IMR-90 (cell line): Measurements from ENCODE around the gene FER1L5. TPM values are rescaled to one million over a fixed set of nuclear protein-coding genes. Genes with fewer than 3 reads are reported as not detected.

Experiments
- ATAC-seq: fragments of 200-7000 bp; cut with Tn5 transposase; 2 replicates; pipeline ENCODE4 v1.9.1; 2020; ENCODE audit warnings: low read depth, mild to moderate bottlenecking, moderate library complexity
- BruUV-seq: library from RNA; stranded (reverse); fragments of 400-500 nt; replicated peaks from 2 replicates; lab custom pipeline; 2021; lab: Mats Ljungman, UMichigan
- CTCF ChIA-PET: fragments of 300-600 bp; formaldehyde crosslinking; extraction: SDS; loops from one replicate; lab custom pipeline; 2021; ENCODE audit warnings: antibody characterized with exemption; lab: Yijun Ruan, JAX
- POLR2A ChIA-PET: fragments of 300-600 bp; sonication (Branson Sonifier 250); formaldehyde crosslinking; loops from one replicate; lab custom pipeline; 2022; ENCODE audit warnings: antibody characterized with exemption; ENCODE audit not compliant: unreplicated experiment; lab: Charles Lee
- DNase-seq: peaks from one replicate; pipeline ENCODE4 v3.0.0; 2013
- H2AFZ ChIP-seq: replicated peaks from 2 replicates; pipeline ENCODE3; 2013; ENCODE audit warnings: low read length, mild to moderate bottlenecking; ENCODE audit not compliant: poor library complexity
- H2AK5ac ChIP-seq: 2 replicates; pipeline ENCODE4 v1.6.1; 2013; ENCODE audit warnings: low read depth, low read length, inconsistent platforms
- H2AK9ac ChIP-seq: replicated peaks from 2 replicates; pipeline ENCODE3; 2013; ENCODE audit warnings: mild to moderate bottlenecking, low read depth, low read length, moderate library complexity; ENCODE audit not compliant: poor library complexity
- H2BK120ac ChIP-seq: 2 replicates; pipeline ENCODE4 v1.6.1; 2013; ENCODE audit warnings: low read depth, low read length, inconsistent platforms
- H2BK15ac ChIP-seq: 3 replicates; pipeline ENCODE4 v1.6.1; 2013; ENCODE audit warnings: low read depth, low read length, inconsistent platforms
- H2BK20ac ChIP-seq: 2 replicates; pipeline ENCODE4 v1.6.1; 2013; ENCODE audit warnings: low read depth, mild to moderate bottlenecking, inconsistent platforms, low read length, moderate library complexity
- H2BK5ac ChIP-seq: 2 replicates; pipeline ENCODE4 v1.6.1; 2013; ENCODE audit warnings: mild to moderate bottlenecking, low read depth, low read length, inconsistent platforms; ENCODE audit not compliant: poor library complexity, severe bottlenecking
- H3K14ac ChIP-seq: replicated peaks from 2 replicates; pipeline ENCODE4 v1.6.1; 2013; ENCODE audit warnings: low read depth, low read length, inconsistent platforms
- H3K18ac ChIP-seq: 2 replicates; pipeline ENCODE4 v1.6.1; 2013; ENCODE audit warnings: low read depth, low read length, control low read depth
- H3K23ac ChIP-seq: 2 replicates; pipeline ENCODE4 v1.6.1; 2013; ENCODE audit warnings: low read depth, low read length, inconsistent platforms
- H3K27ac ChIP-seq: 2 replicates; pipeline ENCODE4 v1.5.1; 2013; ENCODE audit warnings: mild to moderate bottlenecking, control low read depth, low read length; ENCODE audit not compliant: insufficient read depth
- H3K27me3 ChIP-seq: 2 replicates; pipeline ENCODE4 v1.6.1; 2013; ENCODE audit warnings: low read length; ENCODE audit not compliant: control insufficient read depth, insufficient read depth
- H3K36me3 ChIP-seq: 2 replicates; pipeline ENCODE4 v1.6.1; 2013; ENCODE audit warnings: low read length, mixed read lengths; ENCODE audit not compliant: control insufficient read depth, insufficient read depth
- H3K4ac ChIP-seq: 2 replicates; pipeline ENCODE4 v1.6.1; 2013; ENCODE audit warnings: low read depth, low read length, inconsistent platforms
- H3K4me1 ChIP-seq: 2 replicates; pipeline ENCODE4 v1.6.1; 2013; ENCODE audit warnings: low read length, mixed read lengths; ENCODE audit not compliant: control insufficient read depth, insufficient read depth
- H3K4me2 ChIP-seq: 2 replicates; pipeline ENCODE4 v1.6.1; 2013; ENCODE audit warnings: low read depth, mild to moderate bottlenecking, control low read depth, low read length, moderate library complexity
- H3K4me3 ChIP-seq: 2 replicates; pipeline ENCODE4 v1.5.1; 2013; ENCODE audit warnings: low read depth, mild to moderate bottlenecking, control low read depth, low read length, moderate library complexity; ENCODE audit not compliant: insufficient read depth
- H3K56ac ChIP-seq: 2 replicates; pipeline ENCODE4 v1.6.1; 2013; ENCODE audit warnings: low read length, inconsistent platforms; ENCODE audit not compliant: insufficient read depth; ENCODE audit errors: extremely low read depth
- H3K79me1 ChIP-seq, 2 experiments: 2 replicates each; pipeline ENCODE4 v1.6.1; 2013; ENCODE audit warnings: low read length in 2 of 2, inconsistent platforms in 1 of 2, low read depth in 1 of 2
- H3K9ac ChIP-seq: 2 replicates; pipeline ENCODE4 v1.6.1; 2013; ENCODE audit warnings: low read depth, low read length, control low read depth
- H3K9me1 ChIP-seq: 2 replicates; pipeline ENCODE4 v1.6.1; 2013; ENCODE audit warnings: low read length, inconsistent platforms; ENCODE audit not compliant: insufficient read depth
- H3K9me3 ChIP-seq: 2 replicates; pipeline ENCODE4 v1.6.1; 2013; ENCODE audit warnings: low read length; ENCODE audit not compliant: control insufficient read depth, insufficient read depth
- H4K20me1 ChIP-seq: 2 replicates; pipeline ENCODE4 v1.6.1; 2013; ENCODE audit warnings: low read length, inconsistent platforms; ENCODE audit not compliant: insufficient read depth
- H4K5ac ChIP-seq: 2 replicates; pipeline ENCODE4 v1.6.1; 2013; ENCODE audit warnings: mild to moderate bottlenecking, low read depth, low read length, control low read depth
- H4K8ac ChIP-seq, 2 experiments: 2 replicates each; pipeline ENCODE4 v1.6.1; 2013; ENCODE audit warnings: low read depth in 2 of 2, low read length in 2 of 2, control low read depth in 1 of 2, inconsistent platforms in 1 of 2
- H4K91ac ChIP-seq: 2 replicates; pipeline ENCODE4 v1.6.1; 2013; ENCODE audit warnings: low read depth, low read length, inconsistent platforms; ENCODE audit not compliant: insufficient read depth
- BHLHE40 ChIP-seq: fragments of 150-350 bp; IDR thresholded peaks from 2 replicates; pipeline ENCODE4 v1.6.1; 2016; ENCODE audit warnings: mild to moderate bottlenecking, low read depth, low read length
- CEBPB ChIP-seq: IDR thresholded peaks from 2 replicates; pipeline ENCODE4 v1.6.1; 2012; ENCODE audit warnings: low read depth, low read length, improper control_type of control experiment
- CHD1 ChIP-seq: IDR thresholded peaks from 2 replicates; pipeline ENCODE4 v1.6.1; 2012; ENCODE audit warnings: low read depth, low read length, improper control_type of control experiment
- ELK1 ChIP-seq: fragments of 150-350 bp; IDR thresholded peaks from 2 replicates; pipeline ENCODE4 v1.6.1; 2016; ENCODE audit warnings: low read depth, mild to moderate bottlenecking, low read length, moderate library complexity, borderline replicate concordance
- MAFK ChIP-seq: IDR thresholded peaks from 2 replicates; pipeline ENCODE4 v1.6.1; 2012; ENCODE audit warnings: low read depth, low read length, improper control_type of control experiment
- MAZ ChIP-seq: IDR thresholded peaks from 2 replicates; pipeline ENCODE4 v1.6.1; 2012; ENCODE audit warnings: low read depth, mild to moderate bottlenecking, low read length, improper control_type of control experiment, moderate library complexity, borderline replicate concordance
- MXI1 ChIP-seq: IDR thresholded peaks from 2 replicates; pipeline ENCODE4 v1.6.1; 2012; ENCODE audit warnings: low read depth, mild to moderate bottlenecking, low read length, moderate library complexity, borderline replicate concordance
- NFE2L2 ChIP-seq: fragments of 150-350 bp; IDR thresholded peaks from 2 replicates; pipeline ENCODE4 v1.6.1; 2016; ENCODE audit warnings: low read depth, mild to moderate bottlenecking, low read length
- POLR2A ChIP-seq: IDR thresholded peaks from 2 replicates; pipeline ENCODE4 v1.6.1; 2012; ENCODE audit warnings: mild to moderate bottlenecking, low read depth, low read length
- RAD21 ChIP-seq: IDR thresholded peaks from 2 replicates; pipeline ENCODE4 v1.6.1; 2012; ENCODE audit warnings: low read length, improper control_type of control experiment
- RCOR1 ChIP-seq: IDR thresholded peaks from 2 replicates; pipeline ENCODE4 v1.6.1; 2012; ENCODE audit warnings: mild to moderate bottlenecking, low read length, improper control_type of control experiment; ENCODE audit not compliant: insufficient replicate concordance
- RFX5 ChIP-seq: IDR thresholded peaks from 2 replicates; pipeline ENCODE4 v1.8.0; 2012; ENCODE audit warnings: low read depth, mild to moderate bottlenecking, low read length, moderate library complexity
- SMC3 ChIP-seq: fragments of 150-350 bp; IDR thresholded peaks from 2 replicates; pipeline ENCODE4 v1.6.1; 2016; ENCODE audit warnings: low read depth, mild to moderate bottlenecking, antibody characterized with exemption, low read length, moderate library complexity
- WGBS, 2 experiments: methylation state at CpG; one replicate each; pipeline versions ENCODE4 v1.1.5 to v1.1.7; 2013; ENCODE audit warnings: missing lambda C conversion rate in 2 of 2; ENCODE audit not compliant: insufficient read length in 1 of 2; ENCODE audit errors: extremely low coverage in 2 of 2; 5-methylcytosine and 5-hydroxymethylcytosine counted together
- dilution Hi-C: fragments of 300-500 bp; cut with HindIII; formaldehyde crosslinking; loops from one replicate; pipeline ENCODE4 v1.14.3; 2018; ENCODE audit warnings: low sequenced_read_pairs; ENCODE audit not compliant: unreplicated experiment
- in situ Hi-C: fragments of 300-500 bp; cut with MboI; formaldehyde crosslinking; loops from 3 replicates; pipeline ENCODE4 v1.14.3; 2019; ENCODE audit warnings: low sequenced_read_pairs, inconsistent platforms, mixed read lengths
- intact Hi-C: fragments of 100-400 bp; cut with micrococcal nuclease; formaldehyde crosslinking; loops from 2 replicates; pipeline ENCODE4 v1.10.0; 2022
- polyA plus RNA-seq, 3 experiments: library from polyadenylated mRNA; depleted of rRNA; stranded (reverse); fragments of >200 nt; gene quantifications; 2 replicates each; pipeline ENCODE4 v1.2.3, GENCODE V29; 2012; ENCODE audit warnings: low replicate concordance in 1 of 3
- total RNA-seq: library from RNA; depleted of rRNA; stranded (reverse); fragments of >200 nt; gene quantifications from 2 replicates; pipeline ENCODE4 v1.2.3, GENCODE V29; 2012

Gene FER1L5
- total and polyA plus RNA-seq, 2 of the 4 experiments (the other 2 are of a cell fraction) = 0.15 to 0.36 TPM

DNA sequence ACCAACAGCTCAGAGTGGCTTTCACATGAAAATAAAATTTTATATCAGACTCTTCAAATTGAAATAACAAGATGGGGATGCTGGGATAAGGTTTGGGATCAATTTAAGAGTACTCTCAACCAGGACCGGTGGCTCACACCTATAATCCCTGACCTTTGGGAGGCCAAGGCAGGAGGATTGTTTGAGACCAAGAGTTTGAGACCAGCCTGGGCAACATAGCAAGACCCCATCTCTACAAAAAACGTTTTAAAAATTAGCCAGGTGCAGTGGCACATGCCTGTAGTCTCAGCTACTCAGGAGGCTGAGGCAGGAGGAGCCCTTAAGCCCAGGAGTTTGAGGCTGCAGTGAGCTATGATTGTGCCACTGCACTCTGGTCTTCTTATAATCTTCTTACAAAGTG is 94.7 kb downstream of the FER1L5 start:
- Histone ChIP-seq H3K4me3 (no peak overlapping the region), H4K8ac (no peak overlapping the region), H3K79me1 (peaks cover 31 to 41% of the 10 kb centered on the region in 2 experiments), H3K18ac (no peak overlapping the region), H3K14ac (no peak overlapping the region), H3K4me1 (peaks cover 2% of the 10 kb centered on the region), H3K23ac (no peak overlapping the region), H4K5ac (no peak overlapping the region), H2AK5ac (no peak overlapping the region), H3K4me2 (no peak overlapping the region), H3K56ac (no peak overlapping the region), H2BK5ac (no peak overlapping the region), H3K9me1 (no peaks in the 10 kb centered on the region), H2AFZ (no peak overlapping the region), H2BK20ac (no peak overlapping the region), H2AK9ac (no peak overlapping the region), H4K91ac (no peak overlapping the region), H3K27me3 (no peaks in the 10 kb centered on the region), H2BK15ac (no peak overlapping the region), H3K27ac (no peak overlapping the region), H3K36me3 (peaks cover 16% of the 10 kb centered on the region), H3K9ac (no peak overlapping the region), H4K20me1 (no peaks in the 10 kb centered on the region), H3K4ac (no peak overlapping the region), H3K9me3 (no peaks in the 10 kb centered on the region), H2BK120ac (no peak overlapping the region)
- ChIA-PET POLR2A (no interaction called here), CTCF (no interaction called here)
- ATAC-seq (no peak), DNase-seq (no peak)
- BruUV-seq = no TSS peak
- intact Hi-C loops (no loop called here), dilution Hi-C loops (no loop called here), in situ Hi-C loops (no loop called here)
- no CpG with 5 or more reads among the region's 2 CpGs for WGBS, 2 experiments
- TF ChIP-seq BHLHE40 (no peak), RFX5 (no peak), CEBPB (no peak), MAFK (no peak), NFE2L2 (no peak), SMC3 (no peak), CHD1 (no peak), ELK1 (no peak), MAZ (no peak), RCOR1 (no peak), MXI1 (no peak), POLR2A (no peak), RAD21 (no peak)
